ENCODE measurements around the gene AGPAT3.

Gene AGPAT3

DNA sequence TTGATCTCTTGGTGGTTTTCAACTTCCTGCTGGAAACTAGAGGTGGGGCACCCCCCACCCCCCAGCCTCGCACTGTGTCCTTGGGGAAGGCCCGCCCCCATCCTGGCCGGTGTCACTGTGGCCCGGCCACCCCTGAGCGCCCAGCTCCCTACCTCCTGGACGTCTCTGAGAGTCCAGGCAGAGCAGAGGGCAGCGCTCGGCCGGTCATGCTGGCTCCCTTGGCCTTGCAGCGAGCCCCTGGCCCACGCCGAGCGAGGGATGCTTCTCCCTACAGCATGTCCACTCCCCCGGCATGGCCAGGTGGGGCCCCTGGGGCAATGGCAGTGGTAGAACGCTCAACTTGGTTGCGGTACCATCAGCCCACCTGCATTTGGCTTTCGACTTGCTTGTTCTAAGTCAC is 118.4 kb downstream of the AGPAT3 start:
- no peak for DNase-seq

- no peak for DNase-seq
Observed at GRCh38 chr21:43983860-43984420, 118.9 kb downstream of the AGPAT3 start.

GRCh38 chr21:43984905-43985689 is 120.1 kb downstream of the AGPAT3 start:
- DNase-seq: no peak

GRCh38 chr21:43985690-43986251 is 120.7 kb downstream of the AGPAT3 start:
- DNase-seq: no peak

DNA sequence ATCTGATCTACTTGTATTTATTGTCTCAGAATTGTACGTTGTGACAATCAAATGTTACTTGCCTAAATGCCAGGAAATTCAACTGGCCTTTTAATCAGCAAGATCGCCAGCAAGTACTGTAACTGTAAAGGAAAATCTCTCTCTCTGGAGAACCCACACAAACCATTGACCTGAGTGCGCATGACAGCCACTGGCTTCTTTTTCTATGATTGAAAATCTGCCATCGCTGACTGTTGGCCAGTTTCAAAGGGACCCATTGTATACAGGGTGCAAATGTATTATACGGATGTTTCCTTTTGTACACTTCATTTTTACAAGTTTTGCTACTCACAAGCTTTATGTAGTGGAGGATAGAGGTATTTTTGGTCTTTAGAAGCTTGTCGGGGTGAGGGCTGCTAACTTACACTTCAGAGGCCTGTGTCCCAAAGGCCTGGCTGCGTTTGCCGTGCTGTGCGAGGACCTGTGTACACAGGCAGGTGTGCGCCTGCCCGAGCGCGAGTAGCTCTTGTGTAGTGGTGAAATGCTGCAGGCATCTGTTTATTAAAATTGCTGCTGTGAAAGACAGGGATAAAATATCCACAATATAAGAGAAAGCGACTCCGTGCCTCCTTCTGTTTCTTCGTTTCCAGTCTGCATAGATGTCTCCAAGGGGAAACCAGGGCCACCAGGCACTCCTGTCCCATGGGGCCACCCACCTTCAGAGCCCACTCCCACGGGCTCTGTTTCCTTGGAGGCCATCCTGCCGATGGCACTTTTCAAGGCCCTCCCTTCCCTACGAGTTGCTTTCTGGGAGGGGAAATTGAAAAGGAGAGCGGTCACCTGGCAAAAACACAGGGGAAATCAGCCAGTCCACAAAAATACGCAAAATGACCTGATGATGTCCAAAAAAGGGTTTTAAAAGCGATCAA is 121.8 kb downstream of the AGPAT3 start:
- DNase-seq: no peak

GRCh38 chr21:43987509-43987908 is 122.5 kb downstream of the AGPAT3 start:
- DNase-seq: no peak

- DNase-seq: no peak
Observed at GRCh38 chr21:43988016-43988415, 123.0 kb downstream of the AGPAT3 start.

DNA sequence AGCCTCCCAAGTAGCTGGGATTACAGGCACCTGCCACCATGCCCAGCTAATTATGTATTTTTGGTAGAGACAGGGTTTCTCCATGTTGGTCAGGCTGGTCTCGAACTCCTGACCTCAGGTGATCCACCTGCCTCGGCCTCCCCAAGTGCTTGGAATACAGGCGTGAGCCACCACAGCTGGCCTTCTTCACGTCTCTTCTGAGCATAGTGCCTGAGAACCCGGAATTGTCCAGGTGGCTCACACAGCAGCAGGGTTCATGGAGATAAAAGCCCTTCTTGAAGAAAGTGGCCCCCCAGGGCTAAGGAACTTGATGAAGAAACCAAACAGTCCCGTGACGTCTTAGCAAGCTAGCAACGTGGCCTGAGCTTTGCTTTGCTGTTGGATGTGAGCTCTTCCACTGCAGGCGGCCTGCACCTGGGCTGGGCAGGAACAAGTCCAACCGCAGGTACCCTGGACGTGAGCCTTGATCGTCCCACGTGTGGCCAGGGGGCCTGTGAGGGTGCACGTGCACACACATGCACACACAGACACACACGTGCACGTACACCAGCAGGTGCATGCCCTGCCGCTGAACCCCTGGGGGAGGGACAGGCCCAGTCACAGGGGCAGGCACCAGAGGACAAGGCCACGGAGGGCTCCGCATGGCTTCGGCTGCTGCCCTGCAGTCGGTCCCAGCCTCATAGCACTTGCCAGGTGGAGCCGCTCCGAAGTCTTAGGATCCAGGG is 123.6 kb downstream of the AGPAT3 start:
- no peak for DNase-seq

GRCh38 chr21:43989401-43989800 is 124.4 kb downstream of the AGPAT3 start:
- DNase-seq: no peak

DNA sequence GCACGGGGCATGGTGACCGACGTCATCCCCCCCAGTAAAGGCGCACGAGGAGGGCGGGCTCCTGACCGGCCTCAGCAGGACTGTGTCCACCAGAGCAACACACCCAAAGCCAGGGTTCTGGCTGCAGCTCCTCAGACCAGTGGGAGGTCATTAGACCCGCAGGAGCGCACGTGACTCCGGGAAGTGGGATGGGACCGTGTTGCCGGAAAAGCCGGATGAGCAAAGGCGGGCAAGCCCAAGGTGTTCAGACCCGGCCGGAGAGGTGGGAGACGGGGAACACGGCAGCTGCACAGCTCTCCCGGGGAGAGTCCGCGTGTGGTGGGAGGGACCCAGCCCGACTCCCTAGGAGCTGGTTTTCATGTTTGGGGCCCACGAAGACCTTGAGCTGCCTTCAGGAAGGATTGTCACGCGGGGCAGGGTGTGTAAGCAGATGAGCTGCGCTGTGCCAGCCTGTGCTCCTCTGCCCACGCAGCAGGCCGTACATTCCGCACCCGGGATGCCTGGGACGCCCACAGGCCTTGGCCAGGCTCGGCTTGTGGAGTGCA is 126.5 kb downstream of the AGPAT3 start:
- no peak for DNase-seq

GRCh38 chr21:43992121-43992520 is 127.1 kb downstream of the AGPAT3 start:
- no peak for DNase-seq

GRCh38 chr21:43993420-43993934 is 128.5 kb downstream of the AGPAT3 start:
- no peak for DNase-seq

DNA sequence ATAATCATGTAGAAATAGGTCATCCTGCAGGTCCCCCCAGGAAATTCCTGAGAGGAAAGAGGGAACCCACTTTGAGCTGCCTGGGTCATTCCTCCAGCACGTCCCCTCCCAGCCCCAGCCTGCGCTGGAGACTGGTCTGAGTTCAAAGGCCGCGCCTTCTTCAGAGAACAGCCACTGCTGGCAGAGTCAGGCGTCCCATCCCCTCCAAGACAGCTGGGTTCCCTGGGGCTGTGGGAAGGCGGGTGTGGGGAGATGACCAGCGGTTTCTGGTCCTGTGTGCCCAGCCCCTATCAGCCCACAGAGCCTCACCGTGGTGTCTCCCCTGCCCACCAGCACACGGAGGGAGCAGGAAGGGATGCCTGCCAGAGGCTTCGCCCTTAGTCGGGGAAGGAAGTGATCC is 129.1 kb downstream of the AGPAT3 start:
- no peak for DNase-seq

DNA sequence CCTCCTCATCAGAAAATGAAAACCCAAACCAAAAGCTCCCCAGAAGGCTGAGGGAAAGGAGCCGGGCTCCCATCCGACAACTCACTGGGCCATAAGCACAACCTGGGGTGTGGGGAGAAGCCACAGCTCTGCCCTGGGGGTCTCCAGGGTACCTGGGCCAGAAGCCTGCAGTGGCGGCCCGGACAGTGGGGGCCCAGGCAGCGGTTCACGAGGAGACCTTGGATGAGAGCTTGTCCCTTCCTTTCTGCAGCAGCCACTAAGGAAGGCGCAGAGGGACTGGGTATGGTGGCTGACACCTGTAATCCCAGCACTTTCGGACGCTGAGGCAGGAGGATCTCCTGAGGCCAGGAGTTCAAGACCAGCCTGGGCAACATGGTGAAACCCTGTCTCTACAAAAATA is 129.6 kb downstream of the AGPAT3 start:
- DNase-seq: no peak

DNA sequence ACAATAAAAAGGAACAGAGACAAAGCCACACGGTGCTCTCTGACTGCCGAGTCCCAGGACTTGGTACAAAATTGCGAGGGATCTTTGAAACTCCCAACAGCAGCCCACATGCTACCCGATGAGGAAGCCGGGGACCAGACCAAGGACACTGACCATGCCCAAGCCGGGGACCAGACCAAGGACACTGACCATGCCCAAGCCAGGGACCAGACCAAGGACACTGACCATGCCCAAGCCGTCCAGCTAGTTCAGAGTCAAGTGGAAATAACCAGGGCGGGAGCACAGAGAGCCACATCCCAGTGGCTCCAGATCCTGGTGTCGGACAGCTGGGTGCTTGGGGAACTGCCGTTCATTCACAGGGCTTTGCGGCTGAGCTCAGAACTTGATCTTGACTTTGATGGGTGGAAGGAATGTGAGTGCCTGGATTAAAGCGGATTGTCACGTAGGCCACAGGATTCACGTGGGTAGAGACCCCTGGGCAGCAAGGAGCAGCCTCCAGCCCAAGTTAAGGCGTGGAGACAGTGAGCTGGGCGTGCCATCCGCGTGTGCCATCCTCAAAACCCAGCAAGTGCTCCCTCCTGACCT is 130.6 kb downstream of the AGPAT3 start:
- DNase-seq: no peak

DNA sequence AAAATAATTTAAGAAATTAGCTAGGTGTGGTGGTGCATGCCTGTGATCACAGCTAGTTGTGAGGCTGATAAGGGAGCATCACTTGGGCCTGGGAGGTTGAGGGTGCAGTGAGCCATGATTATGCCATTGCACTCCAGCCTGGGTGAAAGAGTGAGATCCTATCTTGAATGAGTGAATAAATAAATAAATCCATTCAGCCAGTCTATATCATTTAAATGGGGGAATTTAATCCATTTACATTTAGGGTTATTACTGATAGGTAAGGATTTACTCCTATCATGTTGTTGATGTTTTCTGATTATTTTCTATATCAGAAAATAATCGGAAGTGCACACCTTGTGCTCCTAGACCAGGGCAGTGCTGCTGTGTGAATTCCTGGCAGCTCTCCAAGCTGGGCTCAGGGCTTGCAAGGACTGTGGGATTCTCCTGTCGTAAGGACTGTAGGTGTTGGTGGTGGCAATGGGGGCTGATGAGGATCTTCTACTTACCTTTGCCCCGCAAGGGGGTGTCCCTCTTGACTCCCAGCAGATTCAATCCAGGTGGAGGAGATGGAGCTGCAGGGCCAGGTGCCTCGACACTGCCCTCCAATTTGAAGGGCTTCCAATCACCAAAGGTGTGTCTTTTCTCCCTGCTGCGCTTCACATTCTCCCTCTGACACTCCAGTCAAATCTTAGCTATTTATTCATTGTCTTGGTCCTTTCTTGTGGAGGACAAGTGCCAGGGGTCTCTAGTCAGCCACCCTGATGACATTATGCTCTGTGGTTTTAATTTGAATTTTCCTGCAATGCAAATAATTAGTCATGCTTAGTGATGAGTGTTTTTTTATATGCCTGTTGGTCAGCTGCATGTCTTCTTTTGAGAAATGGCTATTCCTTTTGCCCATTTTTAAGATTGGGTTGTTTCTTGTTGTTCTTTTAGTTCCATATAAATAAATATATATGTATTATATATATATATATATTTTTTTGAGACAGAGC is 133.0 kb downstream of the AGPAT3 start:
- no peak for DNase-seq

- no peak for DNase-seq
Observed at GRCh38 chr21:44000360-44000759, 135.3 kb downstream of the AGPAT3 start.

- no peak for DNase-seq
Observed at GRCh38 chr21:44002511-44002910, 137.5 kb downstream of the AGPAT3 start.

- no peak for DNase-seq
Observed at GRCh38 chr21:44003307-44003966, 138.4 kb downstream of the AGPAT3 start.

DNA sequence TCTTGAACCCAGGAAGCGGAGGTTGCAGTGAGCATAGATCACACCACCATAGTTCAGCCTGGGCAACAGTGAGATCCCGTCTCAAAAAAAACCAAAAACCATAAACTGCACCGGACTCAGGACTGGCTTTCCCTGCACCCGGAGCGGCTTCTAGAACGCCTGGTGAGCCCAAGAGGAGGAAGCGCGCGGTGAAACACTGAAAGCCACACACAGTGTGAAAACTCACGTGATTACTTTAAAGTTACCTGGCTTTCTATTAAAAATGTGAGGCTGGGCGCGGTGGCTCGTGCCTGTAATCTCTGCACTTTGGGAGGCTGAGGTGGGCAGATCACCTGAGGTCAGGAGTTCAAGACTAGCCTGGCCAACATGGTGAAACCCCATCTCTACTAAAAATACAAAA is 140.0 kb downstream of the AGPAT3 start:
- no peak for DNase-seq

Data from activated CD4-positive, alpha-beta T cell treated with anti-CD3 and anti-CD28 coated beads, Interleukin-2, amount 50 U/mL, for 4 hours (primary cell).